ENCODE measurements around the gene GPR31. TPM values are rescaled to one million over a fixed set of nuclear protein-coding genes. Genes with fewer than 3 reads are reported as not detected.
"Not testable (repeated sequence)": the region's sequence is repeated elsewhere in the genome, so short reads cannot be mapped to it uniquely, and the experiment has no call there.

Gene GPR31
- not detected for total RNA-seq
- long read RNA-seq: 0 reads

DNA sequence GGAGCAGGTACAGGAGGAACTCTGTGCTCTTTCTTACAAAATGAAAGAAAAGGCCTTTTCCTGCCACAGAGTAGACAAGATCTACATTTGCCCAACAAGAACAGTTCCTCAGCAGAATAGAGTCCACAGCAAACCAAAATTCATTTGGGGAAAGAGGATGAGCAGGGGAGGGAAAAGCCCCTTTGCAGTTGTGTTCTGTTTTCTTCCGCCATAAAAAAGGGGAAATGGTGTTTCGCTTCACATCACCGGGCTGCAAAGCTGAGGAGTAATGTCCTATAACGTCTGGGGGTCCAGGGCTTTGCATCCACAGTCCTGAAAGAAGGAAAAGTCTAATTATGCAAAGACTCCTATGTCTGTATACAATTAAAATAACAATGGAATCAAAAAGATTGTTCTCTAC lies at the start of gene GPR31:
TSS of gene GPR31 (minus strand) at position 118 of the 400 bp plus-strand sequence. CDS start 149 bp downstream, outside the sequence.
- no peak for ATAC-seq
- intact Hi-C loops (cut with DNase I, micrococcal nuclease): no loop called here

GRCh38 chr6:167207527-167207926 lies 49.7 kb upstream of the GPR31 start:
- DNase-seq (no peak), ATAC-seq (no peak)
- intact Hi-C loops (cut with DNase I, micrococcal nuclease): no loop called here

More for the DNA sequence above, at the start of gene GPR31:
- no peak for DNase-seq

GRCh38 chr6:167205316-167205715 lies 47.5 kb upstream of the GPR31 start:
- DNase-seq: not testable (repeated sequence)

DNA sequence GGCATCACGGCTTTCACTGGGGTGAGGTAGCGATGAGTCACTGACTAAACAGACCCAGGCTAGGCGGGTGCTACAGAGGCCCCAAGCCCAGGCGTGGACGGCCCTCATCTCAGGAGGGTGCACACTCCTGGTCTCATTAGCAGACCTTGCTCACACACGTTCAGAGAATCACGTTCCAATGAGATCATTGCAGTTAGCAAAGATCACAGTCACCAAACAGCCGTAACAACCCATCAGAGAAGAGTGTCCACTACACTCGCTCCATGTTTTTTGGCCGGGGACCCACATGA lies 46.2 kb upstream of the GPR31 start:
- intact Hi-C loops (cut with DNase I, micrococcal nuclease); DNase-seq: not testable (repeated sequence)
- ATAC-seq: peak; percentile 93

More at GRCh38 chr6:167205316-167205715, 47.5 kb upstream of the GPR31 start:
- intact Hi-C loops (cut with DNase I, micrococcal nuclease); ATAC-seq: not testable (repeated sequence)

DNA sequence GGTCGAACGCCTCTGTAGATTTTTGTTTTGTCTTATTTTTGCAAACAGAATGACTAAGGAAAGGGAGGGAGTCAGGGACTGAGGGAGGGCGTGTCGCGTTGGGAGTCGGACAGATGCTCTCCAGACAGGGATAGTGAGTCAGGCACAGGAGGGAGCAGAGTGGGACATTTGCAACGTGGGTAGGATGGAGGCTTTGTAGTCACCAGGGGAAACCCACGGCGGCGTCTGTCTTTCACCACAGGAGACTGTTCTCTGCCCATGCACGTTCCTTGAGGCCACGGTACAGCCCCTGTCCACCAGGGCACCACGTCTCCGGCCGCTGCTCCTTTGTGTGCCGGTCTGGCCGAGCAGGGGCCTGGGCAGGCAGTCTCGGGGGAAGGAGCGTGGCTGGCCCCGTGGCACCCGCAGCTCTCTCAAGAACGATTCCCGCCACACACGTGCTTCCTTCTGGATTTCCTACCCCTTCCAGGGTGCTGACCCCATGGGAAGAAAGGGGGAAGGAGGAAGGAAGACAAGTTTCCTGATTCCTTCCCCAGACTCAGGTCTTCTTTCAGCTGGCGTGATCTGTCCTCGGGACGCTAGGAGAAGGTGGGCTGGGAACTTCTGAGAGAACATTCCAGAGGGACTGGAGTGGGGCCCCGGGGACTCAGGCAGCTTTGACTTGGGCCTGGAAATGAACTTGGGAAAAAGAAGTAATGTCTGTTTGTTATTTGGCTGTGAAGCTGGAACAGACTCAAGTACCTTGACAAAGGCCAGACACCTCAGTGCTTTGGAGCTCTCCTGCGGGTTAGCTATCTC lies 45.7 kb upstream of the GPR31 start:
- intact Hi-C loops (cut with DNase I, micrococcal nuclease); DNase-seq; ATAC-seq: not testable (repeated sequence)

DNA sequence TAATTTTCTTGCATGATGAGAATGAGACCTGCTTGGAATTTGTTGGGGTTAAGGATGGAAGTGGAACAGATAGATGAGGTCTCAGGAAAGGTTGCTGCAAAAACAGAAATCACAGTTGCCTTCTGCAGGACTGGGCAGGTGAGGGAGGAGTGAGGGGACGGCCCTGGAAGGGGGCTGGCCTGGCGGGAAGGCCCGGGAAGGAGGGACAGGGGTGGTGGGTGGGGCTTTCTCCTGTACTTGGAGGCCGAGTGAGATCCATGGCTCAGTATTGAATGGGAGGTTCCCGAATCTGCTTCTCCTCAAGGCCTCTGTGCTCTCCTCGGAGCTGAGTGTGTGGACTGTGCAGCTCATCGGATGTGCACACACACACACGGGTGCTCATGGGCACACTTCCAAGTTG lies 44.8 kb upstream of the GPR31 start:
- intact Hi-C loops (cut with DNase I, micrococcal nuclease); DNase-seq; ATAC-seq: not testable (repeated sequence)

DNA sequence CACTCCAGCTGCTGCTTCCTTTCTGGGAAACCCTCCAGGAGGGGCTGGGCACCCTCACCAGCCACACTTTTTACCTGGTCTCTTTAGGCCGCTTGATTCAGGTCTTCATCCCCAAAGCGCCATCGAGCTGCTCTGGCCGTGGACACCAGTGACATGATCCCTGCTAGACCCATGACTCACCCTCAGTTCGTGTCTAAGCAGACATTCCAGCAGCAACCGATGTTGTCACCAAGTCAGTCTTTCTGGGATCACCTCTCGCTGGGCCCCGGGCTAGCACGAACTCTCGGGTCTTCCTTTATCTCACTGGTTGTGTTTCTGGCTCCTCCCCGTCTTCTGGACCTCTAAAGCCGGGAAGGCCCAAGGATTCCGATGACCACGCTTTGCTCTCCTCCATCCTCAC lies 43.0 kb upstream of the GPR31 start:
- intact Hi-C loops (cut with DNase I, micrococcal nuclease): no loop called here
- ATAC-seq (no peak), DNase-seq (no peak)

DNA sequence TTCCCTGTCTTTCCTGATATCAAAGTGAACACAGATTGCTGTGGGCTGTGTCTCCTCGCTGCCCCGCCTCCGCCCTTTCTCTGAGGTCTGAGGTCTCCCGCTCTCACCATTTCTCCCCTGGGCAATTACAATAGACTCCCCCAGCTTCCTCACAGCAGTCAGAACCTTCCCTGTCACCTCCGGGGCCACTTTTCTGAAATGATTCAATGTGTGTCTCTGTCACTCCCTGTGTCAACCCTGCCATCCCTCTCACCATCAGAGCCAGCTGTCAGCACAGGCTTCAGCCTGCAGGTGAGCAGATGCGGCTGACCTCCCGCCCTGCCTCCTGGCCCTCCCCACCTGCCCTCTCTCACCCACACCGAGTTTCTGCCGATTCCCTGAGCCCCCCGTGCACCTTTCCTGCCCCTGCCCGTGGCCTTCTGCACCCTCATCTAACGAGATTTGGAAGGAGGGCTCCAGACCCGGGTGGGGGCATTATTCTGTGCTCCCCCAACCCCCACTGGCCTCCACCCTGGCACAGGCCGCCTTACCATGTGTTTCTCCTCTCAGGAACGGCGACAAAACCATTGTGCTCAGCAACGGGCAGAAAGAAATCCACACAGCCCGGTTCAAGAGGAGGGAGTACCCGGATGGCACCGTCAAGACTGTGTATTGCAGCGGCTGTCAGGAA lies 38.3 kb upstream of the GPR31 start:
- DNase-seq; ATAC-seq; intact Hi-C loops (cut with DNase I, micrococcal nuclease): not testable (repeated sequence)

DNA sequence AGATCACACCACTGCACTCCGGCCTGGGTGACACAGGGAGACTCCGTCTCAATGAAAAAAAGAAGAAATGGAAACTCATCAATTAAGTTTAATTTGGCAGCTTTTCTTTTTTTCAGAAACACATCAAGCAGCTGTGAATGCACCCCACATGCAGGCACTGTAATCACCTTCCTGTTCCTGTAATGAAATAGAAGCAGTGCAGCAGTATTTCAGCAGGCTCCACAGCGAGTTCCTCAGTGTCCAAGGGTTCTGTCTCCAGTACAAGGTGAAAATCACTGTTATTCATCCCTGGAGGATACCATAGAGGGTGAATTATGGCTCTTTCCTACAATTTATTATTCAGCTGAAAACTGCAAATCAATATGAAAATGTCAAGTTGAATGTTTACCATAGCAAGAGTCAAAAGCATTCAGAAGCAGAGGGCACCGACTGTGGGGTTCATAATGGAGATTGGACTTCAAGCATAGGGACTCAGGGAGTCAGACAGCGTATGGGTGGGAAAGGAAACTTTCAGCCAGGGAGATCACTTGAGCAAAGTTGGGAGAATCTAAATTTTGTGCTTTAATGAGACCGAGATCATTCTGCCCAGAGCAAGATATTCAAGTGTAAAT lies 35.8 kb upstream of the GPR31 start:
- ATAC-seq; intact Hi-C loops (cut with DNase I, micrococcal nuclease); DNase-seq: not testable (repeated sequence)

- ATAC-seq; intact Hi-C loops (cut with DNase I, micrococcal nuclease); DNase-seq: not testable (repeated sequence)
Measured at GRCh38 chr6:167191043-167191583, 33.3 kb upstream of the GPR31 start.

DNA sequence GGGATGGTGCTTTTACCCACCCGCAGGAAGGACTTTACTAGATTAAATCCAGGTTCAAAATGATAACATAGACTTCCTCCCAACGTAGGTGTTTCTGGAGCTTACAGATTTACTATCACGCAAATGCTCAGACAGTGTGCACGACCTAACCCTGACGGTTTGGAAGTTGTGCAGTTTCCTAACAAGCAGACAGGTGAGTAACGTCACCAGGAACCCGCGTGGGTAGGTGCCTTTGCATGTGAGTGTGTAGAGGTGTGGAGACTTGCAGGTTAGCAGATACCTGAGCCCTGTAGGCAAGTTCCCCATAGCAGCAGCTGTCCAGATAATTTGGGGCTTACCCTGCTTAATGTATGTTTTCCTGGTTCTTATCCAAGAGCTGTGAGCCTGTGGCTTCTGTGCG lies 29.5 kb upstream of the GPR31 start:
- ATAC-seq; DNase-seq; intact Hi-C loops (cut with DNase I, micrococcal nuclease): not testable (repeated sequence)

DNA sequence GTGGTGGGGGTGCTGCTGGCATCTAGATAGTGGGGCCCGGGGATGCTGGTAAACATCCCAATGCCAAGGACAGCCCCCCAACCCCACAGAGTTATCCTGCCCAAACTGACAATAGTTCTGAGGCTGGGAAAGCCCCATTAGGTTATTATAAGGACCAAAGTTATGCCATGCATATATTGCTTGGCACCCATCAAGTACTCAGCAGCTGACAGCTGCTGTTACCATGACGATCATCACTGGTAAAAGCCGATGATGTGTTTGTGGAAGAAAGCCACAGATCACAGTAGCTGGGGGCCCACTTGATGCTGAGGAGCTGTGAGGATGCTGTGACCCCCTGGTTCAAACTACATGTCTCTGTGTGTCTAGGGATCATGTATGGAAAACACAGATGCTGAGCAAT lies 27.3 kb upstream of the GPR31 start:
- ATAC-seq; DNase-seq; intact Hi-C loops (cut with DNase I, micrococcal nuclease): not testable (repeated sequence)

DNA sequence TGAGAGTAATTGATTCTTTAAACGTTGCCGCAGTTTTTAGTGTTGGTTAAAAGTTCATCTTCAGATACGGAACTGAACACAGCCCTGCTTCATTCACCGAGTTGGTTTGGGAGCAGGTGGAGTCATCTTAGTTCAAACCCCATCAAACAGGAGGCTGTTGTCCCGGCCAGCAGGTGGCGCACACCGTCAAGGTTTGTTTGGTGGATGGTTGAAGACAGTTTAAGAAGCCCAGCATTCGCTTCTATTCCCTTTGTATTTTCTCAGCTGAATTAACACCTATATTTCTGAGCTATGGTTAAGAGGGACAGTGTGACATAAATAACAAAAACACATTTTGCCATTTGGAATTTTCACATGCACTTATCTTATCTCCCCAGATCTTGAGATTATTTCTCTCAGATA lies 25.1 kb upstream of the GPR31 start:
- intact Hi-C loops (cut with DNase I, micrococcal nuclease); DNase-seq: not testable (repeated sequence)
- peak; percentile 70 for ATAC-seq

- peak; percentile 90 for ATAC-seq
- DNase-seq; intact Hi-C loops (cut with DNase I, micrococcal nuclease): not testable (repeated sequence)
Measured at GRCh38 chr6:167181351-167181750, 23.6 kb upstream of the GPR31 start.

DNA sequence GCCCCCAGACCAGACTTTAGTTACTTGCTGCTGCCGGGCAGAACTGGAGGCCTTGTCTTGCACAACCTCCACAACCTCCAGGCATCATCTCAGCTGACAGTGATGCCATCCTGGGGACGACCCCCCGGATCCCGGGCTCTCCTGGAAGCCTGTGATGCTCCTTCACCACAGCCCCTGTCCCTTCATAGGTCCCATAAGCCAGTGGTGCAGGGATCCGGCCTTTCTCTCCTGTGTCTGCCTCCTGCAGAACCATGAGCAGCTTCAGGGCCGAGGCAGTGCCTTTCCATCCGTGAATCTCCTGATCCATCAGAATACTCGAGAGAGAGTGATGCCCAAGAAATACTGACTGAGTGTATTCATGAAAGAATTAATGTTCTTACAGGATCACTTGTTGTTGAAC lies 22.3 kb upstream of the GPR31 start:
- ATAC-seq; intact Hi-C loops (cut with DNase I, micrococcal nuclease); DNase-seq: not testable (repeated sequence)

GRCh38 chr6:167178896-167179655 lies 21.3 kb upstream of the GPR31 start:
- intact Hi-C loops (cut with DNase I, micrococcal nuclease); DNase-seq: not testable (repeated sequence)

DNA sequence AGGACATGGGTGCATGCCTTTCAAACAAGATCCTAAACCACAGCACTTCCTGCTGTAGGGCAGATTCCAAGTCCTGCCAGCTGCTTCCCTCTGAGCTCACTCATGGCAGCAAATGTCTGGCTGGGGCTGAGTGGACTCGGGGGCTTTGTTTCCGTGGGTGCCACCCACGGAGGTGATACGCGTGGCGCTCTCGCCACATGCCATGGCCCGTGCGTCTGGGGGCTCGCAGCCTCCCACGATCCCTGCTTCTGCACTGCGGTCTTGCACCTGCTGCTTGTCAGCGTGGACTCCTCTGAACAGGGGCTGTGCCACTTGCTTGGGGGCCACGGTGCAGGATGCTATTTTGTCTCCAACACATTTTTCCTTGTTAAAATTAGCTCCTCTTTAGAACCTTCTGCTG lies 19.5 kb upstream of the GPR31 start:
- intact Hi-C loops (cut with DNase I, micrococcal nuclease); DNase-seq; ATAC-seq: not testable (repeated sequence)

More at GRCh38 chr6:167178896-167179655, 21.3 kb upstream of the GPR31 start:
- not testable (repeated sequence) for ATAC-seq

- DNase-seq; intact Hi-C loops (cut with DNase I, micrococcal nuclease); ATAC-seq: not testable (repeated sequence)
Measured at GRCh38 chr6:167172011-167172410, 14.2 kb upstream of the GPR31 start.
